HEK293T (cell line): ENCODE measurements around the gene FGF14.

Source experiments
- BHLHE40 ChIP-seq: fragments of 450-650 bp; IDR thresholded peaks from 2 replicates; pipeline ENCODE4 v1.6.1; 2016; ENCODE audit warnings: mild to moderate bottlenecking, moderate library complexity, borderline replicate concordance
- FOXA1 ChIP-seq: fragments of 450-650 bp; IDR thresholded peaks from 2 replicates; pipeline ENCODE4 v1.6.1; 2016; ENCODE audit warnings: mild to moderate bottlenecking
- NFRKB ChIP-seq: fragments of 450-650 bp; IDR thresholded peaks from 2 replicates; pipeline ENCODE4 v1.6.1; 2016; ENCODE audit warnings: mild to moderate bottlenecking, moderate library complexity
- TARDBP ChIP-seq: fragments of 450-650 bp; IDR thresholded peaks from 2 replicates; pipeline ENCODE4 v1.6.1; 2016
- TF ChIP-seq, protein P1 (sequence below): fragments of 450-650 bp; IDR thresholded peaks from 2 replicates; pipeline ENCODE4 v1.6.1; 2016

DNA sequence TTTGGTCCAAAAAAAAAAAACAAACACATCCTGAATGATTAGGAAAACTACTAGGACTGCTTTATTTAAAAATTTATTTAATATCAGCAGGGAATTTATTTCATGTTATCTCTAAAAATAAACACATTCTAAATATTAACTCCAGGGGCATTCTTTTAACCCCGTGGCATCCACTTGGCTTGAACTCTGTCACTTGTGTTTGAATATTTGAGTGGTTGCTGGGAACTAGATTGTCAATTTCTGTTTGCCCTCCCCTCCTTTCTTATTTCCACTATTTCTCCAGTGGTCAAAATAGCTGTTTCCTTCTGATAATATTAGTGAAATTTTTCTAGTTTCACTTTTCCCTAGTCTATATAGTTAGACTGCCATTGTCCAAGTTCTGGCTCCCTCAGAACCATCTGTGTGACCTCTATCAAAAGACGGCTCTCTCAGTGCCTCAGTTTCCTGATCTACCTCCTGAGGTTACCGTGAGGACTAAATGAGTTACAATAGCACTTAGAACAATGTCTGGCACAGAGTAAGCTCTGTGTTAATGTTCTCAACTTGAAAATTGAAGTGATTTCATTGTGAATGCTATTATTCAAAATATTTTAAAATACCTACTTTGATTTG, 107.3 kb downstream of the FGF14 start:
- TF ChIP-seq, protein P1, sequence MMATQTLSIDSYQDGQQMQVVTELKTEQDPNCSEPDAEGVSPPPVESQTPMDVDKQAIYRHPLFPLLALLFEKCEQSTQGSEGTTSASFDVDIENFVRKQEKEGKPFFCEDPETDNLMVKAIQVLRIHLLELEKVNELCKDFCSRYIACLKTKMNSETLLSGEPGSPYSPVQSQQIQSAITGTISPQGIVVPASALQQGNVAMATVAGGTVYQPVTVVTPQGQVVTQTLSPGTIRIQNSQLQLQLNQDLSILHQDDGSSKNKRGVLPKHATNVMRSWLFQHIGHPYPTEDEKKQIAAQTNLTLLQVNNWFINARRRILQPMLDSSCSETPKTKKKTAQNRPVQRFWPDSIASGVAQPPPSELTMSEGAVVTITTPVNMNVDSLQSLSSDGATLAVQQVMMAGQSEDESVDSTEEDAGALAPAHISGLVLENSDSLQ, result no peak
- TF ChIP-seq NFRKB (no peak), TARDBP (no peak), FOXA1 (no peak), BHLHE40 (no peak)
